Measurements from ENCODE around the gene KSR1.
A peak's percentile ranks its signal among the peaks of the same experiment; 100 is the strongest.
"Not testable (repeated sequence)": the region's sequence is repeated elsewhere in the genome, so short reads cannot be mapped to it uniquely, and the experiment has no call there.

Gene KSR1

GRCh38 chr17:27422601-27423000 lies 33.6 kb upstream of the KSR1 start:
- Mint-ChIP-seq H3K4me1 (peaks cover 5% of the 10 kb centered on the region), H3K27ac (no peak overlapping the region), H3K9me3 (no peaks in the 10 kb centered on the region), H3K27me3 (no peaks in the 10 kb centered on the region), H3K4me3 (no peak overlapping the region)
- no peak for DNase-seq
- no peak for ATAC-seq

GRCh38 chr17:27423651-27424050 lies 32.6 kb upstream of the KSR1 start:
- ATAC-seq (no peak), DNase-seq (no peak)
- Mint-ChIP-seq H3K4me3 (no peak overlapping the region), H3K4me1 (peaks cover 5% of the 10 kb centered on the region), H3K27ac (peak overlapping the region in 1 of 2 donors; percentile 68), H3K9me3 (peaks cover 0 to 2% of the 10 kb centered on the region in 2 donors), H3K27me3 (no peaks in the 10 kb centered on the region)

GRCh38 chr17:27424516-27424915 lies 31.7 kb upstream of the KSR1 start:
- Mint-ChIP-seq H3K9me3 (peaks cover 0 to 6% of the 10 kb centered on the region in 2 donors), H3K27me3 (no peaks in the 10 kb centered on the region), H3K27ac (no peak overlapping the region), H3K4me1 (peaks cover 5% of the 10 kb centered on the region), H3K4me3 (no peak overlapping the region)
- DNase-seq = no peak
- no peak for ATAC-seq

GRCh38 chr17:27424941-27425340 lies 31.3 kb upstream of the KSR1 start:
- Mint-ChIP-seq H3K9me3 (peaks cover 0 to 6% of the 10 kb centered on the region in 2 donors), H3K27me3 (no peaks in the 10 kb centered on the region), H3K4me1 (peaks cover 5% of the 10 kb centered on the region), H3K27ac (no peak overlapping the region), H3K4me3 (no peak overlapping the region)
- DNase-seq (no peak), ATAC-seq (no peak)

GRCh38 chr17:27425571-27425970 lies 30.7 kb upstream of the KSR1 start:
- not testable (repeated sequence) for H3K9me3 Mint-ChIP-seq, H3K4me3 Mint-ChIP-seq, H3K4me1 Mint-ChIP-seq, H3K27me3 Mint-ChIP-seq, DNase-seq, ATAC-seq, H3K27ac Mint-ChIP-seq

GRCh38 chr17:27425991-27426390 lies 30.3 kb upstream of the KSR1 start:
- no peak for ATAC-seq
- no peak overlapping the region for H3K4me3 Mint-ChIP-seq
- no peak for DNase-seq
- peaks cover 0 to 6% of the 10 kb centered on the region in 2 donors for H3K9me3 Mint-ChIP-seq
- peaks cover 5% of the 10 kb centered on the region for H3K4me1 Mint-ChIP-seq
- H3K27ac Mint-ChIP-seq = no peak overlapping the region
- H3K27me3 Mint-ChIP-seq = no peaks in the 10 kb centered on the region

- not testable (repeated sequence) for H3K27ac Mint-ChIP-seq, DNase-seq, H3K4me3 Mint-ChIP-seq, H3K9me3 Mint-ChIP-seq, H3K4me1 Mint-ChIP-seq, ATAC-seq, H3K27me3 Mint-ChIP-seq
These were observed 29.8 kb upstream of the KSR1 start for GRCh38 chr17:27426471-27426870.

GRCh38 chr17:27427166-27427862 lies 28.9 kb upstream of the KSR1 start:
- H3K27me3 Mint-ChIP-seq, H3K9me3 Mint-ChIP-seq, ATAC-seq, H3K27ac Mint-ChIP-seq, H3K4me3 Mint-ChIP-seq, H3K4me1 Mint-ChIP-seq, DNase-seq: not testable (repeated sequence)

GRCh38 chr17:27428781-27429505 lies 27.3 kb upstream of the KSR1 start:
- Mint-ChIP-seq H3K27ac (no peak overlapping the region), H3K4me1 (no peaks in the 10 kb centered on the region)

GRCh38 chr17:27429666-27430382 lies 26.4 kb upstream of the KSR1 start:
- peaks cover 0 to 6% of the 10 kb centered on the region in 2 donors for H3K9me3 Mint-ChIP-seq
- no peak for ATAC-seq
- H3K4me3 Mint-ChIP-seq = no peak overlapping the region
- no peaks in the 10 kb centered on the region for H3K27me3 Mint-ChIP-seq
- H3K4me1 Mint-ChIP-seq = no peaks in the 10 kb centered on the region
- no peak overlapping the region for H3K27ac Mint-ChIP-seq
- no peak for DNase-seq

More at GRCh38 chr17:27428781-27429505, 27.3 kb upstream of the KSR1 start:
- ATAC-seq = no peak
- H3K9me3 Mint-ChIP-seq = peaks cover 0 to 6% of the 10 kb centered on the region in 2 donors
- no peaks in the 10 kb centered on the region for H3K27me3 Mint-ChIP-seq
- H3K4me3 Mint-ChIP-seq = no peak overlapping the region
- no peak for DNase-seq

GRCh38 chr17:27430383-27430840 lies 25.8 kb upstream of the KSR1 start:
- Mint-ChIP-seq H3K27ac (no peak overlapping the region), H3K4me3 (no peak overlapping the region), H3K27me3 (no peaks in the 10 kb centered on the region), H3K4me1 (no peaks in the 10 kb centered on the region), H3K9me3 (peaks cover 0 to 6% of the 10 kb centered on the region in 2 donors)
- ATAC-seq (no peak), DNase-seq (no peak)

- peaks cover 0 to 6% of the 10 kb centered on the region in 2 donors for H3K9me3 Mint-ChIP-seq
- ATAC-seq (no peak), DNase-seq (no peak)
- no peak overlapping the region for H3K4me3 Mint-ChIP-seq
- H3K27ac Mint-ChIP-seq = no peak overlapping the region
- H3K4me1 Mint-ChIP-seq = no peaks in the 10 kb centered on the region
- H3K27me3 Mint-ChIP-seq = no peaks in the 10 kb centered on the region
These were observed 25.3 kb upstream of the KSR1 start for GRCh38 chr17:27430882-27431491.

GRCh38 chr17:27433521-27433920 lies 22.7 kb upstream of the KSR1 start:
- DNase-seq = no peak
- no peak overlapping the region for H3K27ac Mint-ChIP-seq
- H3K27me3 Mint-ChIP-seq = no peaks in the 10 kb centered on the region
- H3K4me1 Mint-ChIP-seq = no peaks in the 10 kb centered on the region
- ATAC-seq = no peak
- no peak overlapping the region for H3K4me3 Mint-ChIP-seq
- peaks cover 0 to 5% of the 10 kb centered on the region in 2 donors for H3K9me3 Mint-ChIP-seq

- DNase-seq, H3K27ac Mint-ChIP-seq, H3K9me3 Mint-ChIP-seq, ATAC-seq, H3K27me3 Mint-ChIP-seq, H3K4me1 Mint-ChIP-seq, H3K4me3 Mint-ChIP-seq: not testable (repeated sequence)
These were observed 20.7 kb upstream of the KSR1 start for GRCh38 chr17:27435431-27436070.

GRCh38 chr17:27438348-27438998 lies 17.8 kb upstream of the KSR1 start:
- H3K4me3 Mint-ChIP-seq = no peak overlapping the region
- no peak for ATAC-seq
- no peak overlapping the region for H3K27ac Mint-ChIP-seq

More at GRCh38 chr17:27438348-27438998, 17.8 kb upstream of the KSR1 start:
- Mint-ChIP-seq H3K4me1 (no peaks in the 10 kb centered on the region), H3K9me3 (no peaks in the 10 kb centered on the region), H3K27me3 (peaks cover 11% of the 10 kb centered on the region)
- no peak for DNase-seq
